GM12878 (cell line): ENCODE data around the gene ANKRD53. TPM values are rescaled to one million over a fixed set of nuclear protein-coding genes. Genes with fewer than 3 reads are reported as not detected.

Experiments used
- ATAC-seq: fragments of 200-7000 bp; cut with Tn5 transposase; 3 replicates; pipeline ENCODE4 v1.9.1; 2020; ENCODE audit warnings: mild to moderate bottlenecking, moderate library complexity
- BruUV-seq: library from RNA; stranded (reverse); fragments of 400-500 nt; replicated peaks from 2 replicates; lab custom pipeline; 2021; lab: Mats Ljungman, UMichigan
- CTCF ChIA-PET: fragments of 300-600 bp; sonication (Branson Sonifier 250); formaldehyde crosslinking; extraction: SDS; loops from one replicate; lab custom pipeline; 2021; ENCODE audit warnings: inconsistent platforms; lab: Yijun Ruan, JAX
- POLR2A ChIA-PET: fragments of 350-600 bp; formaldehyde crosslinking; extraction: SDS; loops from one replicate; lab custom pipeline; 2021; ENCODE audit warnings: inconsistent platforms; lab: Charles Lee
- RAD21 ChIA-PET: fragments of 300-600 bp; sonication (Branson Sonifier 250); formaldehyde crosslinking; loops from one replicate; lab custom pipeline; 2023; ENCODE audit warnings: antibody characterized with exemption; ENCODE audit not compliant: unreplicated experiment; lab: Charles Lee
- SMC1A ChIA-PET: fragments of 300-600 bp; sonication (Branson Sonifier 250); formaldehyde crosslinking; loops from one replicate; lab custom pipeline; 2023; ENCODE audit not compliant: unreplicated experiment, uncharacterized antibody; lab: Charles Lee
- DNase-seq: peaks from one replicate; pipeline ENCODE4 v3.0.0-alpha.2; 2011; ENCODE audit warnings: low read depth, low spot score
- FAIRE-seq: peaks from 3 replicates; lab custom pipeline; 2011; peaks lifted over from hg19 to GRCh38; lab: Jason Lieb, UNC
- H2AFZ ChIP-seq: 2 replicates; pipeline ENCODE4 v1.6.0; 2011; ENCODE audit warnings: low read depth, low read length, control low read depth; ENCODE audit not compliant: control insufficient read depth
- H3K27ac ChIP-seq: 2 replicates; pipeline ENCODE4 v1.5.1; 2011; ENCODE audit warnings: control low read depth; ENCODE audit not compliant: control insufficient read depth, insufficient read depth
- H3K27me3 ChIP-seq, 2 experiments: replicated peaks in 1 of 2; 2 replicates each; pipeline versions ENCODE4 v1.6.0 to v1.6.1; 2011; ENCODE audit warnings: low read length in 1 of 2; ENCODE audit not compliant: control insufficient read depth in 2 of 2, insufficient read depth in 2 of 2
- H3K36me3 ChIP-seq, 2 experiments: 2 replicates each; pipeline ENCODE4 v1.5.1; 2011; ENCODE audit warnings: low read length in 1 of 2; ENCODE audit not compliant: control insufficient read depth in 2 of 2, insufficient read depth in 2 of 2
- H3K4me1 ChIP-seq: 2 replicates; pipeline ENCODE4 v1.6.1; 2011; ENCODE audit warnings: mild to moderate bottlenecking, low read length, moderate library complexity, mixed read lengths; ENCODE audit not compliant: control insufficient read depth, insufficient read depth
- H3K4me2 ChIP-seq: 2 replicates; pipeline ENCODE4 v1.6.0; 2011; ENCODE audit warnings: control low read depth; ENCODE audit not compliant: control insufficient read depth, insufficient read depth
- H3K4me3 ChIP-seq: fragments of 200-600 bp; sonication (generic); 2 replicates; pipeline ENCODE4 v1.5.1; 2016
- H3K79me2 ChIP-seq: 2 replicates; pipeline ENCODE4 v1.6.0; 2011; ENCODE audit warnings: low read length; ENCODE audit not compliant: control insufficient read depth, insufficient read depth
- H3K9ac ChIP-seq: 2 replicates; pipeline ENCODE4 v1.8.0; 2011; ENCODE audit warnings: low read length, control low read depth, mixed read lengths; ENCODE audit not compliant: control insufficient read depth, insufficient read depth
- H3K9me3 ChIP-seq: replicated peaks from 3 replicates; pipeline ENCODE4 v1.5.1; 2011; ENCODE audit warnings: mild to moderate bottlenecking, low read length; ENCODE audit not compliant: control insufficient read depth, insufficient read depth
- H4K20me1 ChIP-seq: 2 replicates; pipeline ENCODE4 v1.6.0; 2011; ENCODE audit not compliant: control insufficient read depth, insufficient read depth
- BMI1 ChIP-seq: fragments of 450-650 bp; IDR thresholded peaks from 2 replicates; pipeline ENCODE4 v1.6.1; 2016; ENCODE audit warnings: mild to moderate bottlenecking, moderate library complexity, borderline replicate concordance
- PAX8 ChIP-seq: fragments of 450-650 bp; IDR thresholded peaks from 2 replicates; pipeline ENCODE4 v1.6.1; 2017; ENCODE audit warnings: mild to moderate bottlenecking, moderate library complexity
- POU2F2 ChIP-seq: IDR thresholded peaks from 3 replicates; pipeline ENCODE4 v1.6.1; 2011; ENCODE audit warnings: low read depth, mild to moderate bottlenecking, low read length, borderline replicate concordance
- SIX5 ChIP-seq: IDR thresholded peaks from 2 replicates; pipeline ENCODE4 v1.6.1; 2011; ENCODE audit warnings: mild to moderate bottlenecking, low read depth, low read length, moderate library complexity; ENCODE audit not compliant: severe bottlenecking
- SUZ12 ChIP-seq: fragments of 200-600 bp; sonication (generic); IDR thresholded peaks from one replicate; pipeline ENCODE4 v1.6.1; 2018; ENCODE audit warnings: antibody characterized with exemption, mild to moderate bottlenecking; ENCODE audit not compliant: unreplicated experiment
- WRNIP1 ChIP-seq: IDR thresholded peaks from 2 replicates; pipeline ENCODE4 v1.6.1; 2011; ENCODE audit warnings: low read depth, low read length, improper control_type of control experiment, borderline replicate concordance
- ZNF274 ChIP-seq: IDR thresholded peaks from one replicate; pipeline ENCODE4 v1.8.0; 2011; ENCODE audit not compliant: insufficient read length, insufficient read depth
- WGBS: methylation state at CpG from one replicate; pipeline ENCODE4 v1.1.6; 2016; ENCODE audit warnings: low lambda C conversion rate; ENCODE audit not compliant: insufficient replicate concordance, insufficient coverage; ENCODE audit errors: missing lambda C conversion rate; 5-methylcytosine and 5-hydroxymethylcytosine counted together
- in situ Hi-C: fragments of 300-500 bp; cut with MboI; formaldehyde crosslinking; loops from 9 replicates; pipeline ENCODE4 v1.14.3; 2018; ENCODE audit warnings: mixed read lengths
- intact Hi-C: fragments of 100-400 bp; cut with micrococcal nuclease; formaldehyde crosslinking; loops from one replicate; pipeline ENCODE4 v1.14.2; 2022; ENCODE audit not compliant: unreplicated experiment
- polyA plus RNA-seq, 11 experiments: library from polyadenylated mRNA; depleted of rRNA in 4 of 11; unstranded in 6 of 11; stranded (reverse) in 5 of 11; fragments of >200 nt; fragmentation: Nextera tagmentation in 4 of 11; fragmentation: Illumina TruSeq in 1 of 11; extraction: Ambion mirVana in 4 of 11; extraction: Trizol in 1 of 11; gene quantifications; 1 replicate in 1 of 11; 2 replicates in 10 of 11; pipeline versions ENCODE4 v1.2.1 to v1.2.3, GENCODE V29; 2011 to 2016; ENCODE audit warnings: inconsistent platforms in 2 of 11, missing spikeins in 2 of 11, low read depth in 1 of 11
- total RNA-seq, 4 experiments: library from RNA; depleted of rRNA in 3 of 4; stranded (reverse); fragments of >200 nt in 3 of 4; fragmentation: Illumina TruSeq in 1 of 4; extraction: Trizol in 1 of 4; gene quantifications; 2 replicates each; pipeline versions ENCODE4 v1.2.1 to v1.2.3, GENCODE V29; 2013 to 2021
- TF ChIP-seq, protein P1 (sequence below): fragments of 450-650 bp; IDR thresholded peaks from 2 replicates; pipeline ENCODE4 v1.6.1; 2017; ENCODE audit warnings: borderline replicate concordance

Gene ANKRD53
- total and polyA plus RNA-seq, 10 of the 15 experiments (the other 5 are each of a cell fraction or from before 2014, with no cell fraction given) = 0.04 TPM; not detected in 8

DNA sequence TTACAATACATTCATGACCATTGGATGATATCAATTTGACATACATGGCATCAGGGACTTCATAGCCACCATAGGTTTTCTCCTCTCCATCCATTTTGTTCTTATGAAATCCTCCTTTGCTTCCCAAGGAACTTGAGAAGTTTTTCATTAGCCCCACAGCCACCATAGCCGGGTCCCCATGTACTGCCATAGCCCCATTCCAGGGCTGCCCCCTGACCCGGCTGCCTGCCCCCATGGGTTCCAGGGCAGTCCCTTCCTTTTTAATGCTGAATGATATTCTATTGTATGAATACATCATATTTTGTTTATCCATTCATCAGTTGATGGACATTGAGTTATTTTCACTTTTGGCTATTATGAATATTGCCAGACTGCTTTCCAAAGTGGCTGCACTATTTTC, 22.3 kb upstream of the ANKRD53 start:
- H3K27ac ChIP-seq = no peak overlapping the region
- no TSS peak for BruUV-seq
- intact Hi-C loops (no loop called here), in situ Hi-C loops (no loop called here)
- H3K36me3 ChIP-seq = no peaks in the 10 kb centered on the region
- no peak overlapping the region for H3K4me2 ChIP-seq
- no peak overlapping the region for H3K4me3 ChIP-seq
- no peaks in the 10 kb centered on the region for H3K9me3 ChIP-seq
- TF ChIP-seq PAX8 (no peak), WRNIP1 (no peak), ZNF274 (no peak)
- TF ChIP-seq, protein P1, sequence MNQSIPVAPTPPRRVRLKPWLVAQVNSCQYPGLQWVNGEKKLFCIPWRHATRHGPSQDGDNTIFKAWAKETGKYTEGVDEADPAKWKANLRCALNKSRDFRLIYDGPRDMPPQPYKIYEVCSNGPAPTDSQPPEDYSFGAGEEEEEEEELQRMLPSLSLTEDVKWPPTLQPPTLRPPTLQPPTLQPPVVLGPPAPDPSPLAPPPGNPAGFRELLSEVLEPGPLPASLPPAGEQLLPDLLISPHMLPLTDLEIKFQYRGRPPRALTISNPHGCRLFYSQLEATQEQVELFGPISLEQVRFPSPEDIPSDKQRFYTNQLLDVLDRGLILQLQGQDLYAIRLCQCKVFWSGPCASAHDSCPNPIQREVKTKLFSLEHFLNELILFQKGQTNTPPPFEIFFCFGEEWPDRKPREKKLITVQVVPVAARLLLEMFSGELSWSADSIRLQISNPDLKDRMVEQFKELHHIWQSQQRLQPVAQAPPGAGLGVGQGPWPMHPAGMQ = no peak
- CTCF ChIA-PET = no interaction called here
- FAIRE-seq (no peak), DNase-seq (no peak), ATAC-seq (no peak)
- no peak overlapping the region for H2AFZ ChIP-seq
- H4K20me1 ChIP-seq = no peaks in the 10 kb centered on the region
- POLR2A ChIA-PET = no interaction called here
- WGBS = 0% methylated on average over 2 of the region's 2 CpGs
- no peaks in the 10 kb centered on the region for H3K79me2 ChIP-seq
- H3K4me1 ChIP-seq = no peaks in the 10 kb centered on the region
- SMC1A ChIA-PET = no interaction called here
- H3K9ac ChIP-seq = no peak overlapping the region
- no peaks in the 10 kb centered on the region for H3K27me3 ChIP-seq
- RAD21 ChIA-PET = no interaction called here

DNA sequence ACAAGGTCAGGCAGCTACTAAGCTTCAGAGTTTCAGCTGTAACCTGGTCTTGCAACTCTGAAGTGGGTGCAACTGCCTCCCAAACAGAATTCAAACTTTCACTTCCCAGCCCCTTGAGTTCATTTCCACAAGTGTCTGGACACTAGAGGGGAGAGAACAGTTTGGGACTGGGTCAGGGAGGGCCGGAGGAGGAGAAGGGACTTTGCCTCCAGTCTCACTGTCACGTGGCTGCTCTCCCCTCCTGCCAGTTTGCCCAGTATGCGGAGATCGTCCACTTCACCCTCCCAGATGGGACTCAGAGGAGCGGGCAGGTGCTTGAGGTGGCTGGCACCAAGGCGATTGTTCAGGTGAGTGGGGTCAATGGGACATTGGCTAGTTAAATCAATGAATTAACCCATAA, 20.6 kb upstream of the ANKRD53 start:
- no TSS peak for BruUV-seq
- no peak for TF ChIP-seq POU2F2
- no peak for TF ChIP-seq BMI1
- TF ChIP-seq SUZ12 = no peak
- no peak for TF ChIP-seq SIX5
- TF ChIP-seq, all 136 proteins: peak for 0
- no peaks in the 10 kb centered on the region for H4K20me1 ChIP-seq
- FAIRE-seq (no peak), ATAC-seq (no peak), DNase-seq (no peak)
- H3K9ac ChIP-seq = no peak overlapping the region
- ChIA-PET SMC1A (no interaction called here), CTCF (no interaction called here), POLR2A (no interaction called here), RAD21 (interaction anchor here (0.6 kb wide), 1 partner anchor 148 kb away, joined by 4 read pairs; no protein-coding TSS in a partner anchor)
- H2AFZ ChIP-seq = no peak overlapping the region
- H3K4me2 ChIP-seq = no peak overlapping the region
- H3K36me3 ChIP-seq = no peaks in the 10 kb centered on the region
- no peaks in the 10 kb centered on the region for H3K9me3 ChIP-seq
- H3K27ac ChIP-seq = no peak overlapping the region
- H3K4me1 ChIP-seq = no peaks in the 10 kb centered on the region
- H3K27me3 ChIP-seq = no peaks in the 10 kb centered on the region
- no peaks in the 10 kb centered on the region for H3K79me2 ChIP-seq
- in situ Hi-C loops (no loop called here), intact Hi-C loops (no loop called here)
- 69% methylated on average over 6 of the region's 6 CpGs for WGBS
- H3K4me3 ChIP-seq = no peak overlapping the region
